ACHN (cell line): ENCODE data around the gene SERPINI2.
"Not testable (repeated sequence)": the region's sequence is repeated elsewhere in the genome, so short reads cannot be mapped to it uniquely, and the experiment has no call there.

Experiments used
- DNase-seq: peaks from one replicate; pipeline ENCODE4 v3.0.0-alpha.2; 2015
- in situ Hi-C: cut with HindIII; loops from 2 replicates; pipeline ENCODE4 v1.10.0; 2017; ENCODE audit warnings: low sequenced_read_pairs, low pct_ligation_motif_present, low pct_unique_long_range_greater_than_20kb

Gene SERPINI2

DNA sequence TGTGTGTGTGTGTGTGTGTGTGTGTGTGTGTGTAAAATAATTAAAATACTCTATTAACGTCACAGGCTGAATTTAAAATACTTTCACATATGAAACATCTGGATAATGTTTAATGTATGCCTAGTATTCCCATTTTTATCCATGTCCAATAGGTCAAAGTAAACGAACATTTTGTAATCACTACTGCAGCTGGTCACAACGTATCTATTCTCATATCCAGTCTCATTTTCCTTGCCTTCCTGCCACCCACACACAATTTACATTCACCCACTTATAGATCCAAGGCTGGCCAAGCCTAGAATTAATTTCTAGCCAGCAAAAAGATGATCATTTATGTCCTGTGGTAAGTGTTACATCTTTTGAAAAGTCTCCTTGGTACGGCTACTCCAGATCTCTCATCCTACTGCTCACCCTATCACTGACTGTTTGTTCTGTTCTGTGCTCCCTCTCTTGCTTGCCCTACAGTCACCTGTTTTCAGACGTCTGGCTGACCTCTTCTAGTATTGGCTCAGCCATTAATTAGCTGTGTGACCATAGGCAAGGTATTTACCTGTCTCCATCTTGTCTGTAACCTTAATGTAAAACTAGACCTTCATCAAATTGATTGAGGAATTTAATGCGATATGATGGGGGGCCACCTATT is 17.6 kb downstream of the SERPINI2 start:
- DNase-seq: no peak
- in situ Hi-C loops: no loop called here

DNA sequence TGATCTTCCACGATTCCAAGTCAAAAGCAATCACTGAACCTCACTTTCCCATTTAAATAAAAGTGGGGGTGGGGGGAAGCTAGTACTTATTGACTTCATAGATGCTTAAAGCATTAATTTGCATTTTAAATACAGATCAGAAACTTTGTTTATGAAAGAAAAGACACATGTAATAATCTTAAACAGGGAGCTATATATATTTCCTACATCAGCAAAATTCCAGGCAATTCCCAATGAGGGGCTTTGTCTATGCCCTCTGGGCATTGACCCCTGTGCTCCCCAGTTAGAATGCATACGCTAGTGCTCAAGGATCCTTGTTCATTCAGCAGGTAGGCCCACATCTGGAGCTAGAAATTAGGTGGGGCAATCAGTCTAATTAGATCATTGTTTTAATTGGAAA is 20.0 kb downstream of the SERPINI2 start:
- in situ Hi-C loops: no loop called here
- no peak for DNase-seq

DNA sequence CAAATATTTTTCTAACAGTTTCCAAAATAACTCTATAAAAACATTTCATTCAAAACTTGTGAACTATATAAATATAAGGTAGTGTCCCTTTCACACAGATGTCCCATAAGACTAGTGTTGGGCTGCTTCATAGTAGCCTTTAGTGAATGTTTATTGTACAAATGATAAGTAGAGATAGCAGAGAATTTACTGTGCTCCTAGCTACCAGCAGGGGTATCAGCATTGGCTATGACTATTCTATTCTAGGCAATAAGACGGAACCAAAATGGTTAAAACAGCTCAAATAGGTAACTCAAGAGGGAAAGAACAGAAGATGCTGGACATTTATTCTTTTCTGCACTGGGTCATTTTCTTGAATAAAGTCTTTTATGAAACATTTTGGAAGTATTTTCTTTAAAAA is 22.6 kb downstream of the SERPINI2 start:
- no peak for DNase-seq

DNA sequence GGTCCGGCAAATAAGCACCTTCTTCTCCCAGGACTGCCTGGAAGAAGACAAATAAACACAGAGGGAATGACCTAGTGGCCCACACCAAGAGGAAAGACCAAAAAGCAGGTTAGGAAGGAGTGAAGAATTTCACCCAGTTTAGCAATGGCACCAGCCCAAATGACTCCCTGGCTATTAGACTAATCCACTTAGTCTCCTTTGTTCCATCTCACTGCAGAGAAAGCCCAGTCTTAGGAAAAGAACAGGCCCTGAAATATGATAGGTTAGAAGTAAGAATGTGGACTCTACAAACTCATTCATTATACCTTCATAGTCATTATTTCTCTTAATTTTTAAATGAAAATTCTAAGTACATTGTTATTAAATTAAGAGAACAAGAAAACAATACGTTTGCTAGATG is 23.2 kb downstream of the SERPINI2 start:
- no peak for DNase-seq
- in situ Hi-C loops: no loop called here

More for the DNA sequence above, 22.6 kb downstream of the SERPINI2 start:
- in situ Hi-C loops: no loop called here

- in situ Hi-C loops: no loop called here
Observed at GRCh38 chr3:167450195-167450594, 23.6 kb downstream of the SERPINI2 start.

GRCh38 chr3:167445491-167445890 is 28.4 kb downstream of the SERPINI2 start:
- DNase-seq: no peak
- in situ Hi-C loops: no loop called here

More at GRCh38 chr3:167450195-167450594, 23.6 kb downstream of the SERPINI2 start:
- DNase-seq: no peak

DNA sequence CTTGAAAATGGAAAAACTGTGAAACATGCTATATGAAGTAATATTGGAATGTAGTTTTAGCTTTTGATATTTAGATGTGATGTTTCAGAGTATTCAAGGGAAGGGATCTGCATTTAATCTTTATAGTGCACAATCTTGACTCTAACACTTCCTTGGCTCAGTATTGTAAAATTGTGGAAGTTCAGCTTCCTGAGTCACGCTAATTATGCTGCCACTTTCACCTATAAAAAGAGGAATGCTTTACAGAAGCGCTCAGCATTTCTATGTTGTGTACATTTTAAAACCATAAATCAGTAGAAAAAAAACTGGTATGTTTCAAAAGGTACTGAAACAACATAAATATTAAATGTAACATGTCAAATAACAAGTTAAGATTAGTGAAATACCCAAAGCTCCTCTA is 32.6 kb downstream of the SERPINI2 start:
- in situ Hi-C loops: no loop called here
- no peak for DNase-seq

DNA sequence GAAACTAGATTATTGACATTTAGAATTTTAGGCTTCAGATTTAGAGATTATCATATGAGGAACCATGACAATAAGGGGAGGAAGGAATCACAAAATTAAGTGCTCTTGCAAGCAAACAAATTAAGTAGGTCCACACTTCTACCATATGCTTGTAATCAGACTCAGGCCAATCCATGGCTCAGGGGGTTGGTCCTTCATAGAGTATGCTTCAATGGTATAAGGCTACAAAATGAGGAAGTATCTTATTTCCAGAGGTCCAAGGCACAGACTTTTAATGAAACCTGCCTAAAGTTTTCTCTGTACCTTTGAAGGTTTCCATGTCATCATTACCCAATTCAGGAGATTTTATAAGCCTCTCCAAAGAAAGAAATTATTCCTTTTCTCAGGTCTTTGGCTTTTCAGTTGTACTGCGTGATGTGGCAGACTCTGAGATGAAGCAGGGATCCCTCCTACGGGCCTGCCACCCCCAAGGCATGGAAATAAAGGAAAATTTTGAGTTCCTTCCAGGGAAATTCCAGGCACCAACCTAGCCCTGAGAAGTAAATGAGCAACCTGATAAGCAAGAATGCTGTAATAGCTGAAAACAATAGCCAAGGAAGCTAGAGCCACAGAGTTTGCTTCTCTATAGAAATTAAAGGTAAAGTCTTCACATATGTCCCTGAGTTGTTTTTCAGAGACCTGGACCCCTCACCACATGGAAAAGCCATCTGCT is 36.3 kb downstream of the SERPINI2 start:
- no peak for DNase-seq
- in situ Hi-C loops: no loop called here

DNA sequence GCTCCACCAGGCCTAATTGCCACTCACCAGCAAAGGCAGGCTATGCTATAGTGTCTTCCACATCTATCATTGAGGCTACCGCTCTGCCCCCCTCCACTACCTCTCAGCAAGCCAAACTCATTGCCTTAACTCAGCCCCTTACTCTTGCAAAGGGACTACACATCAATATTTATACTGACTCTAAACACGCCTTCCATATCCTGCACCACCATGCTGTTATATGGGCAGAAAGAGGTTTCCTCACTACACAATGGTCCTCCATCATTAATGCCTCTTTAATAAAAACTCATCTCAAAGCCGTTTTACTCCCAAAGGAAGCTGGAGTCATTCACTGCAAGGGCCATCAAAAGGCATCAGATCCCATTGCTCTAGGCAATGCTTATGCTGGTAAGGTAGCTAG is 46.9 kb downstream of the SERPINI2 start:
- in situ Hi-C loops, DNase-seq: not testable (repeated sequence)

GRCh38 chr3:167422396-167422795 is 51.4 kb downstream of the SERPINI2 start:
- in situ Hi-C loops, DNase-seq: not testable (repeated sequence)

DNA sequence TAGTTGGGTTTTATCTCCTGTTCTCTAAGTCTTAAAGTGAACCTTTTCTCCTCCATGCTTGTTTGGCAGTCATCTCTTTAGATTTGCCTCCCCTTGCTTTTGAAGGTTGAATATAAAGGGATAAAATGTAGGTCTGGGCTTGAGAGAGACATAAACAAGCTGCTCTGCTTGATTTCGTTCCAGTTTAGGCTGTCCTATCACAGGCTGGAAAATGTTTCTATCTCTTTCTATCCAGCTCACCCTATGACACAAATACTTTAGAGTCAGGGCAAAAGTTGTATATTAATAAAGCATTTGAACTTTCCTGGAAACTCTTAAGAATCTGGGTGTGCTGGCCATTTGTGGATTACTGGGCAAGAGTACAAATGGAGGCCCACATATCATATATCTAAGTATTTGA is 64.2 kb downstream of the SERPINI2 start:
- DNase-seq: no peak
- in situ Hi-C loops: no loop called here

DNA sequence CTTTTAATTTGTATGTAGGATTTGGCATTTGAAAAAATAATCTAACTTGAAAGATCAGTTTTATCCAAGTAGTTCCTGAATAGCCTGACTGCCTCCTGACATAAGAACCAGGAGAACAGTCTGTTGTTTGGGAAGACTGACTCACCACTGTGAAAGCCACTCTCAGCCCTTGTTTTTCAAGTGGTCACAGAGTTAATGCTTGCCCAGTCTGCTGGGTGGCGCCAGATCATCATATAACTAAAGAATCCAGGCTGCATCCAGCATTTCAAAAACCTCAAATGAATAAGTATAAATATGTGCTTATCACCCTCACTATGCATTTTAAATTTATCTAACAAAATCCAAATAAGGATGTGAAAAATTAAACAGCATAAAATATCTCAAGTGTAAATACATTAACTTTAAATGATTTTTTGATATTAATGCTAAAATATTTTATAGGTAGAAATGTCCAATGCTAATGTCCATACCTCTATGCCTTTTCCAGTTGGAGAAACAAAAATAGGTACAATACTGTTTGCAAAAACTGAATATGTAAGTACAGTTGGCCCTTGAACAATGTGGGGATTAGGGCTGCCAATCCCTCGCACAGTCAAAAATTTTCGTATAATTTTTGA is 66.9 kb downstream of the SERPINI2 start:
- DNase-seq: peak; percentile 59
- in situ Hi-C loops: no loop called here

GRCh38 chr3:167397826-167398225 is 76.0 kb downstream of the SERPINI2 start:
- in situ Hi-C loops: no loop called here
- DNase-seq: no peak

DNA sequence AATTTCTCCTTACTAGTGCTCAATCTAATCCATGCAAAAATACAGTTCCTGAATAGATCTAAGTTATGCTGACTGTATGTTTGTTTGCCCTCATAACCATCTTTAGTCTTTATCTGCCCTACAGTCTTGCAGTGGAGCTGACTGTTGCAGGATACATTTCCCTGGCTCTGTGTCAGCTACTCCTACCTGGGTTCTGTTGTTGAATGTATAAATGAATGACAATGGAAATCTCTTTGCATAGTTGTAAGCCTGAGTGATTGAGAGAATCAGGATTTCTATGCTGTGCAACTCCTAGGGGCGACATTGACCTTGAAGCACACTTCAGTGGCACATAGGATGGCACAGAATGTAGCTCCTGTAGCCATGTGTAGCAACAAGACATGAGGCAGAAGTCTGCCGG is 77.8 kb downstream of the SERPINI2 start:
- in situ Hi-C loops: no loop called here
- no peak for DNase-seq

DNA sequence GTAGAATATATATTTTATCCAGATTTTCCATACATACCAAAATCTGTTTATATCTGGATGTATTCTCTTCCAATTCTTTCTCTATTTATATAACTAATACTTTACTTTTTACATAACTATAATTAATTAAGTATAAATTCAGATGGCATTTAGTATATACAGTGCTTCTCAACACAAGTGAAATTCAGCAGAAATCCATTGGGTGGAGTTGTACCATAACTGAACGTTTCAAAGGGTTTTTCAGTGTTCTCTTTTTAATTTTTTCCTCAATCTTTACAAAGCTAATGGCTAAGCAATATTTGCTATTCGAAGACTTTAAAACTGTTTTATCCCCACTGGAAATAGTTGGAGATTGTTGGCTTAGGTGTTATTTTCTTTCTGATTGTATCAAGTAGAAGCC is 79.8 kb downstream of the SERPINI2 start:
- in situ Hi-C loops: no loop called here
- DNase-seq: no peak
